K562 (cell line): ENCODE data around the gene TIMM10. TPM values are rescaled to one million over a fixed set of nuclear protein-coding genes. Genes with fewer than 3 reads are reported as not detected.

ENCODE experiments used
- CBX1 ChIP-seq: sonication (generic); IDR thresholded peaks from 2 replicates; pipeline ENCODE4 v1.6.1; 2016; ENCODE audit warnings: antibody characterized with exemption, low read depth, mild to moderate bottlenecking
- CREB1 ChIP-seq, 2 experiments: sonication (generic) in 1 of 2; formaldehyde crosslinking in 1 of 2; IDR thresholded peaks; 2 replicates each; pipeline versions ENCODE4 v1.6.1 to v1.8.0; 2012 to 2022; ENCODE audit warnings: inconsistent platforms in 1 of 2, mild to moderate bottlenecking in 1 of 2, missing genetic modification reagents in 1 of 2, moderate library complexity in 1 of 2
- ESRRA ChIP-seq: fragments of 450-650 bp; IDR thresholded peaks from 2 replicates; pipeline ENCODE4 v1.6.1; 2014; ENCODE audit warnings: low read depth, mild to moderate bottlenecking, moderate library complexity, borderline replicate concordance
- FOXM1 ChIP-seq, 2 experiments: fragments of 450-650 bp in 1 of 2; sonication (generic) in 1 of 2; formaldehyde crosslinking in 1 of 2; IDR thresholded peaks; 2 replicates each; pipeline versions ENCODE4 v1.6.1 to v1.9.0; 2017 to 2022; ENCODE audit warnings: low read depth in 2 of 2, mild to moderate bottlenecking in 2 of 2, missing genetic modification reagents in 1 of 2, moderate library complexity in 1 of 2
- IRF2 ChIP-seq: sonication (generic); formaldehyde crosslinking; IDR thresholded peaks from 2 replicates; pipeline ENCODE4 v1.8.1; 2022; ENCODE audit warnings: mild to moderate bottlenecking, missing genetic modification reagents
- KLF10 ChIP-seq: fragments of 250-450 bp; sonication (Bioruptor Pico); IDR thresholded peaks from 2 replicates; pipeline ENCODE4 v1.6.1; 2021; ENCODE audit warnings: matching md5 sums
- NFIC ChIP-seq: fragments of 450-650 bp; IDR thresholded peaks from 2 replicates; pipeline ENCODE4 v1.6.1; 2017; ENCODE audit warnings: mild to moderate bottlenecking, inconsistent platforms
- RAD21 ChIP-seq, 2 experiments: fragments of 250-450 bp in 1 of 2; fragments of 450-650 bp in 1 of 2; sonication (Bioruptor Pico) in 1 of 2; formaldehyde crosslinking in 1 of 2; IDR thresholded peaks in 1 of 2; conservative IDR thresholded peaks in 1 of 2; 2 replicates each; pipeline versions ENCODE4 v1.4.0 to v1.8.0; 2020 to 2022; ENCODE audit warnings: mild to moderate bottlenecking in 2 of 2, moderate library complexity in 1 of 2
- SIX5 ChIP-seq, 2 experiments: IDR thresholded peaks; 2 replicates each; pipeline ENCODE4 v1.6.1; 2011; ENCODE audit warnings: low read length in 2 of 2, borderline replicate concordance in 1 of 2, low read depth in 1 of 2, mild to moderate bottlenecking in 1 of 2, moderate library complexity in 1 of 2; ENCODE audit not compliant: insufficient read depth in 1 of 2
- SMAD4 ChIP-seq: fragments of 250-450 bp; sonication (Bioruptor Pico); conservative IDR thresholded peaks from 2 replicates; pipeline ENCODE4 v1.8.0; 2021; ENCODE audit warnings: inconsistent platforms, mild to moderate bottlenecking, moderate library complexity
- SOX6 ChIP-seq: fragments of 450-650 bp; IDR thresholded peaks from 2 replicates; pipeline ENCODE4 v1.6.1; 2014; ENCODE audit warnings: mild to moderate bottlenecking
- TEAD2 ChIP-seq: fragments of 450-650 bp; IDR thresholded peaks from 2 replicates; pipeline ENCODE4 v1.6.1; 2016; ENCODE audit warnings: missing genetic modification characterization, control low read depth, missing compliant biosample characterization
- ZBTB17 ChIP-seq: fragments of 450-650 bp; formaldehyde crosslinking; IDR thresholded peaks from 2 replicates; pipeline ENCODE4 v1.4.0; 2020; ENCODE audit warnings: mild to moderate bottlenecking
- ZNF232 ChIP-seq: sonication (generic); formaldehyde crosslinking; IDR thresholded peaks from 2 replicates; pipeline ENCODE4 v1.8.0; 2022; ENCODE audit warnings: mild to moderate bottlenecking, missing genetic modification reagents
- ZNF764 ChIP-seq: fragments of 250-450 bp; sonication (Bioruptor Pico); IDR thresholded peaks from 2 replicates; pipeline ENCODE4 v1.4.0; 2020; ENCODE audit warnings: low read depth, mild to moderate bottlenecking, moderate library complexity
- ZNF778 ChIP-seq: fragments of 450-650 bp; formaldehyde crosslinking; IDR thresholded peaks from 2 replicates; pipeline ENCODE4 v1.4.0; 2020; ENCODE audit warnings: mild to moderate bottlenecking, moderate library complexity
- polyA plus RNA-seq, 8 experiments: library from polyadenylated mRNA; depleted of rRNA in 4 of 8; stranded (reverse) in 5 of 8; unstranded in 3 of 8; fragments of >200 nt; fragmentation: Nextera tagmentation in 2 of 8; fragmentation: Illumina TruSeq in 1 of 8; extraction: Ambion mirVana in 2 of 8; extraction: Trizol in 1 of 8; gene quantifications; 2 replicates each; pipeline versions ENCODE4 v1.2.1 to v1.2.3, GENCODE V29; 2011 to 2014; ENCODE audit warnings: inconsistent platforms in 1 of 8, missing spikeins in 1 of 8
- total RNA-seq, 7 experiments: library from RNA; depleted of rRNA in 6 of 7; stranded (reverse); fragments of >200 nt in 6 of 7; fragmentation: Illumina TruSeq in 2 of 7; extraction: Trizol in 2 of 7; gene quantifications; 2 replicates each; pipeline versions ENCODE4 v1.2.1 to v1.2.3, GENCODE V29; 2011 to 2021; ENCODE audit warnings: low replicate concordance in 1 of 7
- TF ChIP-seq, protein P1 (sequence below): sonication (generic); formaldehyde crosslinking; IDR thresholded peaks from 2 replicates; pipeline ENCODE4 v1.8.0; 2022; ENCODE audit warnings: mild to moderate bottlenecking, missing genetic modification reagents
- TF ChIP-seq, protein P2 (sequence below): fragments of 450-650 bp; formaldehyde crosslinking; IDR thresholded peaks from 2 replicates; pipeline ENCODE4 v1.4.0; 2020; ENCODE audit warnings: mild to moderate bottlenecking, moderate library complexity
- TF ChIP-seq, protein P3 (sequence below): sonication (generic); formaldehyde crosslinking; IDR thresholded peaks from 2 replicates; pipeline ENCODE4 v1.8.0; 2022; ENCODE audit warnings: missing genetic modification reagents, mild to moderate bottlenecking, moderate library complexity, borderline replicate concordance

Gene TIMM10
- total and polyA plus RNA-seq, 9 of the 15 experiments (the other 6 are each of a cell fraction or from before 2014, with no cell fraction given) = 109 to 553 (median 172) TPM

DNA sequence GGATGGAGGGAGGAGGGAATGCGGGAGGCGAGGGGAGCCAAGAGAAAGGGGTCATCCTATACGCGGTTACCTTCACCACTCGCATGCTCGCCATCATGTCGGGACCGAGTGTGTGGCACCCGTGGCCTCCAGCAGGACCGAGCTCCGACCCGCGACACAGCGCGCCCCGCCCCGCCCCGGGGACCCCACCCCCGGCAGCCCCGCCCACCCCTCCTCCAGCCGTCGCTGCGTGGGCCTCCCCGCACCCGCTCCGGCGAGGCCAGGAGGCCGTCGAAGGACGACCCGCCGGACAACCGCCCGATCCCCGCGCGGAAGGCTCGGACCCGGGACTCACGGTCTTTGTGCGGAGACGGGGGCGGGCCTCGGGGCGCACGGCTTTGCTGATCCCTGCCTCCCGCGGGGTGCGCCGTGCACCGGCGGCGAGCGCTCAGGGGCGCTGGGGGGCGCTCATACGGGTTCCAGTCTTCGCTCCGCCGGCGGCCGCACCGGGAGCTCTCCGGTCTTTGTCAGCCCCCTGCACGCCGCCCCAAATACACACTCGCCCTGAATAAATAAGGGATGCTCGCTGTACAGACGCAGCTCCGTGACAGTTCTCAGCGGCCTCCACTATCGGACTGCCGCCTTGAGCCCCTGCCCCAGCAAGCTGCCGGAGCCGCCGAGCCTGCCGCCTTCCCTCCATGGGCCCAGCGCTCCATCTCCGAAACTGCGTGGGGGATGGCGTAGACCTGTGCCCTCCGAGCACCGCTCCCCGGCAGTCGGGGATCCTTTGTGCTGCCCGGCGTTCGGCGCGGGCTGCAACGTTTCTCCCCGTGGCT lies 37.2 kb upstream of the TIMM10 start, which contains the start of gene UBE2L6 (continued):
- TF ChIP-seq CREB1 (IDR thresholded peaks at IDR 0.05) (no peak), CREB1 (CRISPR knock-in tag; IDR thresholded peaks at IDR 0.05) (0 out of 2 replicates have a peak, but pooled peaks have one; percentile 6), SMAD4 (peak; percentile 63), ESRRA (peak; percentile 50), SIX5 (IDR thresholded peaks at IDR 0.05; ENCODE audit: borderline replicate concordance in 1 of 2, insufficient read depth in 1 of 2, low read depth in 1 of 2, low read length in 2 of 2) (no peak), IRF2 (no peak), NFIC (peak; percentile 40), ZNF764 (0 out of 2 replicates have a peak, but pooled peaks have one; percentile 57), SOX6 (0 out of 2 replicates have a peak, but pooled peaks have one; percentile 19), TEAD2 (tag) (no peak), ZNF778 (CRISPR knock-in tag) (no peak), ZBTB17 (0 out of 2 replicates have a peak, but pooled peaks have one; percentile 45), ZNF232 (CRISPR knock-in tag) (peak; percentile 88), RAD21 (CRISPR knock-in tag; conservative IDR thresholded peaks at IDR 0.05 in 1 of 2, IDR thresholded peaks at IDR 0.05 in 1 of 2) (peak in 1 of 2 experiments; percentile 81; a peak in 2 of 4 replicates), FOXM1 (IDR thresholded peaks at IDR 0.05; ENCODE audit: low read depth) (no peak), FOXM1 (CRISPR knock-in tag; IDR thresholded peaks at IDR 0.05; ENCODE audit: low read depth) (0 out of 2 replicates have a peak, but pooled peaks have one; percentile 56), CBX1 (0 out of 2 replicates have a peak, but pooled peaks have one; percentile 51), KLF10 (CRISPR knock-in tag) (no peak)
- TF ChIP-seq, protein P1, sequence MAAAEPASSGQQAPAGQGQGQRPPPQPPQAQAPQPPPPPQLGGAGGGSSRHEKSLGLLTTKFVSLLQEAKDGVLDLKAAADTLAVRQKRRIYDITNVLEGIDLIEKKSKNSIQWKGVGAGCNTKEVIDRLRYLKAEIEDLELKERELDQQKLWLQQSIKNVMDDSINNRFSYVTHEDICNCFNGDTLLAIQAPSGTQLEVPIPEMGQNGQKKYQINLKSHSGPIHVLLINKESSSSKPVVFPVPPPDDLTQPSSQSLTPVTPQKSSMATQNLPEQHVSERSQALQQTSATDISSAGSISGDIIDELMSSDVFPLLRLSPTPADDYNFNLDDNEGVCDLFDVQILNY (CRISPR knock-in tag) = 0 out of 2 replicates have a peak, but pooled peaks have one; percentile 34
- TF ChIP-seq, protein P2, sequence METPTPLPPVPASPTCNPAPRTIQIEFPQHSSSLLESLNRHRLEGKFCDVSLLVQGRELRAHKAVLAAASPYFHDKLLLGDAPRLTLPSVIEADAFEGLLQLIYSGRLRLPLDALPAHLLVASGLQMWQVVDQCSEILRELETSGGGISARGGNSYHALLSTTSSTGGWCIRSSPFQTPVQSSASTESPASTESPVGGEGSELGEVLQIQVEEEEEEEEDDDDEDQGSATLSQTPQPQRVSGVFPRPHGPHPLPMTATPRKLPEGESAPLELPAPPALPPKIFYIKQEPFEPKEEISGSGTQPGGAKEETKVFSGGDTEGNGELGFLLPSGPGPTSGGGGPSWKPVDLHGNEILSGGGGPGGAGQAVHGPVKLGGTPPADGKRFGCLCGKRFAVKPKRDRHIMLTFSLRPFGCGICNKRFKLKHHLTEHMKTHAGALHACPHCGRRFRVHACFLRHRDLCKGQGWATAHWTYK (CRISPR knock-in tag) = peak; percentile 71; the same call in 1 of the 2 replicates
- TF ChIP-seq, protein P3, sequence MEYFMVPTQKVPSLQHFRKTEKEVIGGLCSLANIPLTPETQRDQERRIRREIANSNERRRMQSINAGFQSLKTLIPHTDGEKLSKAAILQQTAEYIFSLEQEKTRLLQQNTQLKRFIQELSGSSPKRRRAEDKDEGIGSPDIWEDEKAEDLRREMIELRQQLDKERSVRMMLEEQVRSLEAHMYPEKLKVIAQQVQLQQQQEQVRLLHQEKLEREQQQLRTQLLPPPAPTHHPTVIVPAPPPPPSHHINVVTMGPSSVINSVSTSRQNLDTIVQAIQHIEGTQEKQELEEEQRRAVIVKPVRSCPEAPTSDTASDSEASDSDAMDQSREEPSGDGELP = peak; percentile 57; the same call in 1 of the 2 replicates
